ENCODE results near the gene UBE2D2. TPM values are rescaled to one million over a fixed set of nuclear protein-coding genes. Genes with fewer than 3 reads are reported as not detected.

UBE2D2 gene
- total and polyA plus RNA-seq, 9 donors = 93.2 to 127 (median 111) TPM

GRCh38 chr5:139653616-139654015 is 92.5 kb downstream of the UBE2D2 start:
- DNase-seq = no peak
- H3K4me3 ChIP-seq (ENCODE audit: low read length) = no peak overlapping the region
- peaks cover 10% of the 10 kb centered on the region for H3K36me3 ChIP-seq (ENCODE audit: control insufficient read depth, insufficient read depth, low read length)
- no CpG with 5 or more reads among the region's 5 CpGs for WGBS (ENCODE audit: insufficient coverage)
- H3K4me1 ChIP-seq (ENCODE audit: control insufficient read depth, insufficient read depth, low read length) = peaks cover 89% of the 10 kb centered on the region
- H3K9me3 ChIP-seq (replicated peaks; ENCODE audit: control insufficient read depth, low read depth, low read length) = no peaks in the 10 kb centered on the region
- H3K27me3 ChIP-seq (ENCODE audit: control insufficient read depth, insufficient read depth, low read length) = peaks cover 4% of the 10 kb centered on the region
- H3K27ac ChIP-seq (ENCODE audit: low read length) = peak overlapping the region; percentile 96

- Histone ChIP-seq H3K4me3 (ENCODE audit: low read length) (no peak overlapping the region), H3K27ac (ENCODE audit: low read length) (peak overlapping the region; percentile 96), H3K36me3 (ENCODE audit: control insufficient read depth, insufficient read depth, low read length) (peaks cover 10% of the 10 kb centered on the region), H3K4me1 (ENCODE audit: control insufficient read depth, insufficient read depth, low read length) (peaks cover 98% of the 10 kb centered on the region), H3K9me3 (replicated peaks; ENCODE audit: control insufficient read depth, low read depth, low read length) (no peaks in the 10 kb centered on the region), H3K27me3 (ENCODE audit: control insufficient read depth, insufficient read depth, low read length) (peaks cover 4% of the 10 kb centered on the region)
- 65% methylated on average over 2 of the region's 3 CpGs for WGBS (ENCODE audit: insufficient coverage)
- DNase-seq = no peak
These were observed 93.3 kb downstream of the UBE2D2 start for GRCh38 chr5:139654464-139654863.

GRCh38 chr5:139654871-139655491 is 93.8 kb downstream of the UBE2D2 start:
- H3K27ac ChIP-seq (ENCODE audit: low read length) = peak overlapping the region; percentile 96
- H3K9me3 ChIP-seq (replicated peaks; ENCODE audit: control insufficient read depth, low read depth, low read length) = no peaks in the 10 kb centered on the region
- H3K4me3 ChIP-seq (ENCODE audit: low read length) = no peak overlapping the region
- 64% methylated on average over 5 of the region's 13 CpGs for WGBS (ENCODE audit: insufficient coverage)
- H3K4me1 ChIP-seq (ENCODE audit: control insufficient read depth, insufficient read depth, low read length) = peaks cover 98% of the 10 kb centered on the region
- H3K36me3 ChIP-seq (ENCODE audit: control insufficient read depth, insufficient read depth, low read length) = peaks cover 10% of the 10 kb centered on the region
- DNase-seq = no peak
- H3K27me3 ChIP-seq (ENCODE audit: control insufficient read depth, insufficient read depth, low read length) = peaks cover 2% of the 10 kb centered on the region

DNA sequence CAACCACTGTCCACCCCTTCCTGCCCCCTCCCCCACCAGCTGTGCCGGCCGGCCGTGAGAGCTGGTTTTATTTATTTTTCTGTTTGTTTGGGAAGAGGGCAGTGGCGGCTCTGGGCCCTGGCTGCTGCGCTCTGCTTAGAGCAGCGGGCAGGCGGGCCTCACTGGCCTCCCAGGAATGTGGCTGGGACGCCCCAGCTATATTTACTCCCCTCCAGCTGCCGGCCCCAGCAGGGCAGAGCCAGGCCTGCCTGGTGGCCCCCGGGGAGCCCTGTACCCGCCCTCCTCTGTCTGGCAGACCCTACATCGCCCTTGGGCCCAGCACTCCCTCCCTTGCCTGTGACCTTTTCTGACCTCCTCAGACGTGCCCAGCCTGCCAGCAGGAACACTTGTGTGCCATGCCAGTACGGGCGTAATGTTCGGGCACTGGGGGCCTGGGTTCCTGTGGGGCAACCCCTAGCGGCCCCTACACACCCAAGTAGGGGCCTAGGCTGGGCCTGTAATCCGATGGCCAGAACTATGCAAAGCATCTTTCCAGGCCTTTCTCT is 94.7 kb downstream of the UBE2D2 start:
- Histone ChIP-seq H3K36me3 (ENCODE audit: control insufficient read depth, insufficient read depth, low read length) (peaks cover 10% of the 10 kb centered on the region), H3K27me3 (ENCODE audit: control insufficient read depth, insufficient read depth, low read length) (no peaks in the 10 kb centered on the region), H3K4me1 (ENCODE audit: control insufficient read depth, insufficient read depth, low read length) (peaks cover 98% of the 10 kb centered on the region), H3K27ac (ENCODE audit: low read length) (peak overlapping the region; percentile 96), H3K9me3 (replicated peaks; ENCODE audit: control insufficient read depth, low read depth, low read length) (no peaks in the 10 kb centered on the region), H3K4me3 (ENCODE audit: low read length) (no peak overlapping the region)
- DNase-seq = peak; percentile 82
- 46% methylated on average over 15 of the region's 18 CpGs for WGBS (ENCODE audit: insufficient coverage)

GRCh38 chr5:139657363-139658321 is 96.5 kb downstream of the UBE2D2 start:
- Histone ChIP-seq H3K27me3 (ENCODE audit: control insufficient read depth, insufficient read depth, low read length) (no peaks in the 10 kb centered on the region), H3K9me3 (replicated peaks; ENCODE audit: control insufficient read depth, low read depth, low read length) (no peaks in the 10 kb centered on the region), H3K36me3 (ENCODE audit: control insufficient read depth, insufficient read depth, low read length) (peaks cover 10% of the 10 kb centered on the region), H3K27ac (ENCODE audit: low read length) (peak overlapping the region; percentile 92), H3K4me3 (ENCODE audit: low read length) (no peak overlapping the region), H3K4me1 (ENCODE audit: control insufficient read depth, insufficient read depth, low read length) (peaks cover 98% of the 10 kb centered on the region)
- no peak for DNase-seq
- 69% methylated on average over 3 of the region's 12 CpGs for WGBS (ENCODE audit: insufficient coverage)

- Histone ChIP-seq H3K4me3 (ENCODE audit: low read length) (peak overlapping the region; percentile 6), H3K27me3 (ENCODE audit: control insufficient read depth, insufficient read depth, low read length) (no peaks in the 10 kb centered on the region), H3K9me3 (replicated peaks; ENCODE audit: control insufficient read depth, low read depth, low read length) (no peaks in the 10 kb centered on the region), H3K27ac (ENCODE audit: low read length) (peak overlapping the region; percentile 92), H3K4me1 (ENCODE audit: control insufficient read depth, insufficient read depth, low read length) (peaks cover 98% of the 10 kb centered on the region), H3K36me3 (ENCODE audit: control insufficient read depth, insufficient read depth, low read length) (peaks cover 16% of the 10 kb centered on the region)
- 50% methylated on average over 7 of the region's 14 CpGs for WGBS (ENCODE audit: insufficient coverage)
- DNase-seq = peak; percentile 54
These were observed 97.4 kb downstream of the UBE2D2 start for GRCh38 chr5:139658501-139658927.

DNA sequence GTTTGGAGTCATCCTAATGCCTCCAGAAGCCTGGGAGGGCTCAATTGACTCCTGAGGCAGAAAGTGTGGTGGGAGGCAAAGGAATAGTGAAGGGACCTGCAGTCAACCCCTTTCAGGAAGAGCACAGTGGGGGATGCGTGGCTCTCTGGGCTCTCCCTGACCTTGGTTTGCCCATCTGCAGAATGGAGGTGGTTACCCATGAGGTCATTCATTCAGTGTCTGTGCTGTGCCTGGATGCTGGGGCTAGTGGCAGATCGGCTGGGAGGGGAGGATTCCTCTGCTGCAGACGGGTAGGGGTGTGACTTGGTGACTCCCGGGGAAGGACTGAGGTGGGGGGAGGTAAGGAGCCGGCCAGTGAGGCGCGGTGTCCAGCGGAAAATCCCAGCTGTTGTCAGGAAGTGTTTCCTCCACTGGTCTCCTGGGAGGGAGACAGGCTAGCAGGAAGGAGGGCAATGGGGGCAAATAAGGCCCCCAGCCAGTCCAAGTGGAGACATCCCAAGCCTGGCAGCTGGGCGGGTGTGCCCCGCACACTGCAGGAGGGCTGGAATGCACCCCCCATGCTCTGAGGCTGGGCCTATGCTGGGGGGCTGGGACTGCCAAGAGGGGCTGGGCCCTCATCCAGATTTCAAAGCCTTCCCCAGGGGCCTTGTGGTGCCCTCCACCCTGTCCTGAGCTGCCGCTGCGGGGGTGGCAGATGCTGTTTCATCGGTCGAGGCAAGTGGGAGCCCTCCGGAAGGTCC is 98.0 kb downstream of the UBE2D2 start:
- no peaks in the 10 kb centered on the region for H3K9me3 ChIP-seq (replicated peaks; ENCODE audit: control insufficient read depth, low read depth, low read length)
- peaks cover 98% of the 10 kb centered on the region for H3K4me1 ChIP-seq (ENCODE audit: control insufficient read depth, insufficient read depth, low read length)
- 30% methylated on average over 14 of the region's 15 CpGs for WGBS (ENCODE audit: insufficient coverage)
- DNase-seq = peak; percentile 88
- no peaks in the 10 kb centered on the region for H3K27me3 ChIP-seq (ENCODE audit: control insufficient read depth, insufficient read depth, low read length)
- H3K27ac ChIP-seq (ENCODE audit: low read length) = peak overlapping the region; percentile 92
- H3K4me3 ChIP-seq (ENCODE audit: low read length) = peak overlapping the region; percentile 24
- peaks cover 17% of the 10 kb centered on the region for H3K36me3 ChIP-seq (ENCODE audit: control insufficient read depth, insufficient read depth, low read length)

- no peaks in the 10 kb centered on the region for H3K9me3 ChIP-seq (replicated peaks; ENCODE audit: control insufficient read depth, low read depth, low read length)
- H3K27ac ChIP-seq (ENCODE audit: low read length) = peak overlapping the region; percentile 92
- peak overlapping the region; percentile 24 for H3K4me3 ChIP-seq (ENCODE audit: low read length)
- peaks cover 98% of the 10 kb centered on the region for H3K4me1 ChIP-seq (ENCODE audit: control insufficient read depth, insufficient read depth, low read length)
- no peaks in the 10 kb centered on the region for H3K27me3 ChIP-seq (ENCODE audit: control insufficient read depth, insufficient read depth, low read length)
- H3K36me3 ChIP-seq (ENCODE audit: control insufficient read depth, insufficient read depth, low read length) = peaks cover 18% of the 10 kb centered on the region
- 23% methylated on average over 5 of the region's 13 CpGs for WGBS (ENCODE audit: insufficient coverage)
- peak; percentile 72 for DNase-seq
These were observed 98.6 kb downstream of the UBE2D2 start for GRCh38 chr5:139659695-139660101.

GRCh38 chr5:139660105-139660922 is 99.2 kb downstream of the UBE2D2 start:
- DNase-seq = peak; percentile 85
- Histone ChIP-seq H3K27me3 (ENCODE audit: control insufficient read depth, insufficient read depth, low read length) (no peaks in the 10 kb centered on the region), H3K27ac (ENCODE audit: low read length) (peak overlapping the region; percentile 92), H3K4me3 (ENCODE audit: low read length) (peak overlapping the region; percentile 24), H3K36me3 (ENCODE audit: control insufficient read depth, insufficient read depth, low read length) (peaks cover 22% of the 10 kb centered on the region), H3K9me3 (replicated peaks; ENCODE audit: control insufficient read depth, low read depth, low read length) (no peaks in the 10 kb centered on the region), H3K4me1 (ENCODE audit: control insufficient read depth, insufficient read depth, low read length) (peaks cover 98% of the 10 kb centered on the region)
- no CpG with 5 or more reads among the region's 14 CpGs for WGBS (ENCODE audit: insufficient coverage)
